Colonic mucosa (tissue), 4 donors: ENCODE measurements around the gene KLF3. TPM values are rescaled to one million over a fixed set of nuclear protein-coding genes. Genes with fewer than 3 reads are reported as not detected.

ENCODE experiments used
- DNase-seq: peaks from one replicate; pipeline ENCODE4 v3.0.0-alpha.2; 2020
- H3K27ac ChIP-seq: fragments of 200-600 bp; one replicate; pipeline ENCODE4 v1.8.0; 2021
- H3K27me3 ChIP-seq: fragments of 200-600 bp; one replicate; pipeline ENCODE4 v1.8.0; 2021
- H3K36me3 ChIP-seq: fragments of 200-600 bp; one replicate; pipeline ENCODE4 v1.8.0; 2021
- H3K4me1 ChIP-seq: fragments of 200-600 bp; one replicate; pipeline ENCODE4 v1.8.0; 2021; ENCODE audit warnings: mild to moderate bottlenecking
- H3K4me3 ChIP-seq: fragments of 200-600 bp; one replicate; pipeline ENCODE4 v1.8.0; 2021
- H3K9ac ChIP-seq, 2 donors: one replicate each; pipeline ENCODE4 v1.7.0; 2013; ENCODE audit warnings: control low read depth in 2 of 2, low read depth in 2 of 2, low read length in 2 of 2
- H3K9me3 ChIP-seq: fragments of 200-600 bp; one replicate; pipeline ENCODE4 v1.8.0; 2021
- intact Hi-C: fragments of 100-400 bp; cut with DNase I; formaldehyde crosslinking; loops from one replicate; pipeline ENCODE4 v1.14.1; 2022
- total RNA-seq, 2 donors: library from RNA; stranded (reverse); fragmentation: NEBNext Ultra II Directional in 1 of 2; extraction: Animal tissue kit (Norgen Biotek cat#: 25700) in 1 of 2; gene quantifications; one replicate each; pipeline ENCODE4 v1.2.1, GENCODE V29; 2021
- TF ChIP-seq, protein P1 (sequence below): fragments of 200-600 bp; IDR thresholded peaks from one replicate; pipeline ENCODE4 v1.8.0; 2022; ENCODE audit warnings: antibody characterized with exemption, mild to moderate bottlenecking
- donor health status: healthy.
- donor health status: DM: no; HTN: no; CAD: no.
- donor health status: DM: no; HTN: no; CAD: no.

The KLF3 gene
- total RNA-seq, 2 donors from 2014 or later: 87.1 to 116 TPM

DNA sequence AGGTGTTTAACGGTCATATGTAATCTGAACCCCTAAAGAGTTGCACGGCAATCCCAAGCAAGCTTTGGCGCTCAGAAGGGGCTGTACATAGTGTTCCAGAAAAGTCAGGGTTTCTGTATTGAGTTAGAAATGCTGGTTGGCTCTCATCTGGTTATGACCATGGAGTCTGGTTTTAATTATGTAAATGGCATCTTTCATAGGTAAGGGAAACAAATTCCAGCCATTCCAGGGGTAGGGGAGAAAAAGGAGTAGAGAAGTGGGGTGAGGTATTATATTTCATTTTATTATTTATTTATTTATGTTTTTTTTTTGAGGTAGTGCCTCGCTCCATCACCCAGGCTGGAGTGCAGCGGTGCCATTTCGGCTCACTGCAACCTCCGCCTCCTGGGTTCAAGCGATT is 15.9 kb downstream of the KLF3 start:
- no peaks in the 10 kb centered on the region for H3K9me3 ChIP-seq
- no peaks in the 10 kb centered on the region for H3K36me3 ChIP-seq
- no peak overlapping the region for H3K4me3 ChIP-seq
- no peak overlapping the region for H3K9ac ChIP-seq
- no peak overlapping the region for H3K27ac ChIP-seq
- H3K4me1 ChIP-seq: peaks cover 3% of the 10 kb centered on the region
- TF ChIP-seq, protein P1, sequence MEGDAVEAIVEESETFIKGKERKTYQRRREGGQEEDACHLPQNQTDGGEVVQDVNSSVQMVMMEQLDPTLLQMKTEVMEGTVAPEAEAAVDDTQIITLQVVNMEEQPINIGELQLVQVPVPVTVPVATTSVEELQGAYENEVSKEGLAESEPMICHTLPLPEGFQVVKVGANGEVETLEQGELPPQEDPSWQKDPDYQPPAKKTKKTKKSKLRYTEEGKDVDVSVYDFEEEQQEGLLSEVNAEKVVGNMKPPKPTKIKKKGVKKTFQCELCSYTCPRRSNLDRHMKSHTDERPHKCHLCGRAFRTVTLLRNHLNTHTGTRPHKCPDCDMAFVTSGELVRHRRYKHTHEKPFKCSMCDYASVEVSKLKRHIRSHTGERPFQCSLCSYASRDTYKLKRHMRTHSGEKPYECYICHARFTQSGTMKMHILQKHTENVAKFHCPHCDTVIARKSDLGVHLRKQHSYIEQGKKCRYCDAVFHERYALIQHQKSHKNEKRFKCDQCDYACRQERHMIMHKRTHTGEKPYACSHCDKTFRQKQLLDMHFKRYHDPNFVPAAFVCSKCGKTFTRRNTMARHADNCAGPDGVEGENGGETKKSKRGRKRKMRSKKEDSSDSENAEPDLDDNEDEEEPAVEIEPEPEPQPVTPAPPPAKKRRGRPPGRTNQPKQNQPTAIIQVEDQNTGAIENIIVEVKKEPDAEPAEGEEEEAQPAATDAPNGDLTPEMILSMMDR: no peak
- DNase-seq: no peak
- no peaks in the 10 kb centered on the region for H3K27me3 ChIP-seq
- intact Hi-C loops: loop anchor here (5.0 to 10.0 kb wide), 2 partner anchors 47 to 615 kb away; no protein-coding TSS in a partner anchor

DNA sequence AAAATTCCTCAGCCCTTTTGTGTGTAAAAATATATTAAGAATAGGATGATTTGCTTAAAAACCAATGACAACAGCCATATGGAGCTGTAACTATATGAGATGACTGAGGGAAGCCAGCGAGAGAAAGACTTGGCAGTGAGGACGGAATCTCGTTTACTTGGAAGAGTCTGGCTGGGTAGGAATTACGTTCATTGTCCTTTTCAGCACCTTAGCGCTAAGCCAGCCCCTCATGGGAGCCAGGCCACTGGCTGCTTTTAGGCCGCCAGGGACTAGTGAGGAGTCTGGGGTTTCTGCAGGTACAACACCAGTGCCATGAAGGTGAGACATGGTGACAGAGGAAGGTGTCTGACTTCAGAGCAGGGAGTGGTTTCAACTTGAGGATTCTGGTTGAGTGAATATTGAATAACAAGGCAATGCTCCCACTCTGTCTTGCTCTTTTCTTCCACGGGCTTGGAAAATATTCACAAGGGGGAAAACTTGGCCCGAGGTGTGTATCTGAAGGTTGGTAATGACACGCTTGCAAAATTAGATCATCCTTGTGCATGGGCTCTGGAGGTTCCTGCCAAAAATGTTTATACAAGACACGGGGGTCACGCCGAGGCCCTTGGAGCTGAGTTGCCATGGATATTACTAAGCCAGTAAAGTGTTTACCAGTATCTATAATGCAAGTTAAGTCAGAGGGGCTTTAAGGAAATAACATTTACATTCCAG is 17.4 kb downstream of the KLF3 start:
- Histone ChIP-seq H3K9me3 (no peaks in the 10 kb centered on the region), H3K36me3 (no peaks in the 10 kb centered on the region), H3K4me1 (peaks cover 6% of the 10 kb centered on the region), H3K9ac (no peak overlapping the region), H3K27ac (no peak overlapping the region), H3K27me3 (no peaks in the 10 kb centered on the region), H3K4me3 (no peak overlapping the region)
- no peak for DNase-seq
- intact Hi-C loops: loop anchor here (5.0 kb wide), 1 partner anchor 46 kb away; no protein-coding TSS in a partner anchor
- TF ChIP-seq, protein P1: no peak

DNA sequence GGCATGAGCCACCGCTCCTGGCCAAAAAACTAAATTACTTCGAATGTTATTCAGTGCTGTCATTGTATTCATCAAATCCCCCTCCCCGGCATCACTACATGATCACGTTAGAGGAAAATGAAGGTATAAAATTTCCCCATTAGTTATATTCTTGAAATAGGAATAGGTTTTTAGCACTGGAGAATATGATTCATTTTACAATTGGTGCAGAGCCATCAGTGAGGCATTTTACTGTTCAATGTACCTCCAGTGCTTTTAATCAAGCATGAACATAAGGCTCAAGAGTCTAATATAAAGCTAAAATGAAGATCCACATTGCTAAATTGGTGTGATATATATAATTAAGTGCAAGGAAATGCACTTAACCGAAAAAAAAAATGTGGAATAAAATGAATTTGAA is 18.3 kb downstream of the KLF3 start:
- Histone ChIP-seq H3K4me3 (no peak overlapping the region), H3K9me3 (no peaks in the 10 kb centered on the region), H3K4me1 (peaks cover 10% of the 10 kb centered on the region), H3K27ac (no peak overlapping the region), H3K9ac (no peak overlapping the region), H3K27me3 (no peaks in the 10 kb centered on the region), H3K36me3 (no peaks in the 10 kb centered on the region)
- no peak for DNase-seq
- intact Hi-C loops: loop anchor here (5.0 kb wide), 1 partner anchor 45 kb away; no protein-coding TSS in a partner anchor
- TF ChIP-seq, protein P1: no peak

DNA sequence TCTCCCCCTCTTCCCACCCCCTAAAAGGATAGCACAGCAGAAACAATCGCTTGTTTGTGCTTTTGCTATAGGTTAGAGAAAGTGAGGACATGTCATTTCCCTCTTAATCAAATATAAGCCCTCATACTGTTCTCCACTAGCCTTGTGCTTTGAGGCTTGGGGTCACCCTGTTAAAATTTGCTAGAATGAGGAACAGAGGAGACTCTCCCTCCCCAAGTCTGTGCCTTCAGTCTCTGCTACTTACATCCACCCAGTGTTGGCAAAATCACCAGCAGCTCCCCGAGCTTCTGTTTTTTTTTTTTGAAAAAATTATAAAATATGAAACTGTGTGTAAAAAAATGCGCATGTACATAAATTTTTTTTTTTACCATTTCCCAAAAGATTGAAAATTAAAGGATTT is 19.3 kb downstream of the KLF3 start:
- H3K4me1 ChIP-seq: peaks cover 10% of the 10 kb centered on the region
- no peak overlapping the region for H3K9ac ChIP-seq
- TF ChIP-seq, protein P1: no peak
- H3K9me3 ChIP-seq: no peaks in the 10 kb centered on the region
- no peaks in the 10 kb centered on the region for H3K27me3 ChIP-seq
- DNase-seq: no peak
- peaks cover 6% of the 10 kb centered on the region for H3K36me3 ChIP-seq
- intact Hi-C loops: loop anchor here (5.0 kb wide), 1 partner anchor 44 kb away; no protein-coding TSS in a partner anchor
- H3K27ac ChIP-seq: no peak overlapping the region
- H3K4me3 ChIP-seq: no peak overlapping the region

DNA sequence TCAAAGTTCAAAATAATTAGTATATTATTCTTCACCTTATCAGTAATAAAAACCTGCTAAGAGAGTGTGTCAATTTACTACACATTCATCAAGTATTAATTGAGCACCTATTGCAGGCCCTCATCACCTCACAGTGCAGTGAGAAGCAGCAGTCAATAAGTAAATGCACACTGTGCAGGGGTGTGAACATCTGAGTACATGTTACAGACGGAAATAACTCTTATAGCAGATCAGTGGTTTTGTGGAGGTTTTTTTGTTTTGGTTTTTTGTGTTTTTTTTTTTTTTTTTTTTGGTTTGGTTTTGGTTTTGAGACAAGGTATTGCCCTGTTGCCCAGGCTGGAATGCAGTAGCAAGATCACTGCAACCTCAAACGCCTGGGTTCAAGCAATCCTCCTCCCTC is 20.3 kb downstream of the KLF3 start:
- Histone ChIP-seq H3K36me3 (peaks cover 14% of the 10 kb centered on the region), H3K9me3 (no peaks in the 10 kb centered on the region), H3K4me3 (no peak overlapping the region), H3K27me3 (no peaks in the 10 kb centered on the region), H3K9ac (no peak overlapping the region), H3K4me1 (peaks cover 10% of the 10 kb centered on the region), H3K27ac (no peak overlapping the region)
- intact Hi-C loops: loop anchor here (5.0 kb wide), 1 partner anchor 43 kb away; no protein-coding TSS in a partner anchor
- DNase-seq: no peak
- TF ChIP-seq, protein P1: no peak
